Esophagus muscularis mucosa (tissue), 3 donors: Measurements from ENCODE around the gene ANKRD65.
"Not testable (repeated sequence)": the region's sequence is repeated elsewhere in the genome, so short reads cannot be mapped to it uniquely, and the experiment has no call there.

ENCODE experiments used
- CTCF ChIP-seq, 3 experiments: fragments of 200-600 bp in 2 of 3; fragments of 450-650 bp in 1 of 3; sonication (generic) in 2 of 3; IDR thresholded peaks; one replicate each; pipeline ENCODE4 v1.5.1; 2017 to 2019; ENCODE audit warnings: antibody characterized with exemption in 3 of 3, mild to moderate bottlenecking in 2 of 3, moderate library complexity in 1 of 3
- POLR2A ChIP-seq: fragments of 450-650 bp; IDR thresholded peaks from one replicate; pipeline ENCODE4 v1.6.1; 2017; ENCODE audit warnings: antibody characterized with exemption, moderate library complexity, mild to moderate bottlenecking, low read depth

DNA sequence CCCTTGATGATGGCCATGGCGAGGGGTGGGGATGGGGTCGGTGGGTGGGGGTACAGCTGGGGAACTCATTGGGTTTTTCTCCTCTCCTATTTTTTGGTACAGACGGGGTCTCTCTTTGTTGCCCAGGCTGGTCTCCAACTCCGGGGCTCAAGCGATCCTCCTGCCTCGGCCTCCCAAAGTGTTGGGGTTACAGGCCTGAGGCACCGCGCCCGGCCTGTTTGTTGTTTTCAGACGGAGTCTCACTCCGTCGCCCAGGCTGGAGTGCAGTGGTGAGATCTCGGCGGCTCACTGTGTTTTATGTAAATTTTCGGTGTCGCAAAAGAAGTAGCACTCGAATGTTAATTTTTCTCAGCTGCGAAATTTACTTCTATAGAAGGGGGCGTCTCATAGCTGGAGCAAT is 25.6 kb upstream of the ANKRD65 start:
- TF ChIP-seq POLR2A; CTCF (IDR thresholded peaks at IDR 0.05): not testable (repeated sequence)
